Ascending aorta (tissue), 2 donors: ENCODE measurements around the gene HECW1. TPM values are rescaled to one million over a fixed set of nuclear protein-coding genes. Genes with fewer than 3 reads are reported as not detected.

Source experiments
- DNase-seq, 2 donors: peaks; one replicate each; pipeline ENCODE4 v3.0.0-alpha.2; 2019; ENCODE audit warnings: low spot score in 2 of 2
- H3K27ac ChIP-seq, 2 donors: fragments of 200-600 bp; sonication (generic); one replicate each; pipeline ENCODE4 v1.5.1; 2016 to 2017; ENCODE audit warnings: mild to moderate bottlenecking in 1 of 2
- H3K27me3 ChIP-seq: fragments of 200-600 bp; sonication (generic); one replicate; pipeline ENCODE4 v1.5.1; 2017
- H3K36me3 ChIP-seq, 2 donors: fragments of 200-600 bp; sonication (generic); one replicate each; pipeline ENCODE4 v1.5.1; 2016
- H3K4me1 ChIP-seq, 2 donors: fragments of 200-600 bp; sonication (generic); one replicate each; pipeline ENCODE4 v1.5.1; 2016 to 2017; ENCODE audit warnings: mild to moderate bottlenecking in 1 of 2
- H3K4me3 ChIP-seq, 2 donors: fragments of 200-600 bp; sonication (generic); one replicate each; pipeline ENCODE4 v1.5.1; 2016 to 2017; ENCODE audit warnings: mild to moderate bottlenecking in 1 of 2
- H3K9me3 ChIP-seq, 2 donors: fragments of 200-600 bp; sonication (generic); one replicate each; pipeline ENCODE4 v1.5.1; 2016
- CTCF ChIP-seq, 3 experiments: fragments of 200-600 bp in 2 of 3; fragments of 450-650 bp in 1 of 3; sonication (generic) in 2 of 3; IDR thresholded peaks; one replicate each; pipeline ENCODE4 v1.5.1; 2016 to 2019; ENCODE audit warnings: antibody characterized with exemption in 3 of 3, mild to moderate bottlenecking in 1 of 3, moderate library complexity in 1 of 3
- intact Hi-C: fragments of 100-400 bp; cut with DNase I; formaldehyde crosslinking; loops from one replicate; pipeline ENCODE4 v1.15.1; 2023
- total RNA-seq: library from RNA; depleted of rRNA; stranded (reverse); fragments of >200 nt; gene quantifications from one replicate; pipeline ENCODE4 v1.1.0, GENCODE V29; 2016

HECW1 gene
- total RNA-seq, 1 donor from 2014 or later: not detected

DNA sequence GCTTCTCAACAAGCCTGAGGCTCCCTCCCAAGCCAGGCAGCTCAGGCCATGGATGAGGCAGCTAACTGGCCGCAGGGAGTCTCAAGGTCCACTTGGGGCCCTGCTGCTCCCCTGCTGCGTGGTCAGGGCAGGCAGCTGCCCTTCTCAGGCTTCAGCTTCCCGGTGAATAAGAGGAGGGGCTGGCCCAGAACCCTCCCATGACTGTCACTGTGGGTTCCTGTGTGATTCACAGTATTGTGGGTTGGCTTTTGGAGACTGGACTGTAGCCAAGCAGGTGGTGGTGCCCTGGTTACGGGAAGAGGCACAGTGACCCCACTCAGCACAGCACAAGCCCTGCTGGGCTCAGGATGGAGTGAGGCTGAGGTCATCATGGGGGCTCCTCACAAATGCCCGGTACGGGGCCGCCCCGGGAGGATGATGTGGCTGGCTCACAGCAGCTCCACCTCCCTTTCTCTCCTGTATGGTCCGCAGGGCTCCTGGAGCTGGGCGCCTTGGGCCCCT, 189.8 kb downstream of the HECW1 start:
- intact Hi-C loops: no loop called here
- Histone ChIP-seq H3K4me3 (no peak overlapping the region), H3K36me3 (no peaks in the 10 kb centered on the region), H3K27ac (no peak overlapping the region), H3K27me3 (no peaks in the 10 kb centered on the region), H3K9me3 (no peaks in the 10 kb centered on the region), H3K4me1 (no peaks in the 10 kb centered on the region)
- DNase-seq: no peak
- TF ChIP-seq CTCF (IDR thresholded peaks at IDR 0.05): no peak

GRCh38 chr7:43302773-43303460, 190.5 kb downstream of the HECW1 start:
- Histone ChIP-seq H3K4me1 (no peaks in the 10 kb centered on the region), H3K27ac (no peak overlapping the region), H3K27me3 (no peaks in the 10 kb centered on the region), H3K36me3 (no peaks in the 10 kb centered on the region), H3K9me3 (no peaks in the 10 kb centered on the region), H3K4me3 (no peak overlapping the region)
- no peak for DNase-seq
- TF ChIP-seq CTCF (IDR thresholded peaks at IDR 0.05): no peak
- intact Hi-C loops: no loop called here

- no peaks in the 10 kb centered on the region for H3K36me3 ChIP-seq
- H3K4me3 ChIP-seq: no peak overlapping the region
- intact Hi-C loops: no loop called here
- DNase-seq: no peak
- H3K27me3 ChIP-seq: no peaks in the 10 kb centered on the region
- TF ChIP-seq CTCF (IDR thresholded peaks at IDR 0.05): no peak
- H3K4me1 ChIP-seq: no peaks in the 10 kb centered on the region
- H3K27ac ChIP-seq: no peak overlapping the region
- H3K9me3 ChIP-seq: no peaks in the 10 kb centered on the region
These were observed 191.3 kb downstream of the HECW1 start for GRCh38 chr7:43303740-43304241.

DNA sequence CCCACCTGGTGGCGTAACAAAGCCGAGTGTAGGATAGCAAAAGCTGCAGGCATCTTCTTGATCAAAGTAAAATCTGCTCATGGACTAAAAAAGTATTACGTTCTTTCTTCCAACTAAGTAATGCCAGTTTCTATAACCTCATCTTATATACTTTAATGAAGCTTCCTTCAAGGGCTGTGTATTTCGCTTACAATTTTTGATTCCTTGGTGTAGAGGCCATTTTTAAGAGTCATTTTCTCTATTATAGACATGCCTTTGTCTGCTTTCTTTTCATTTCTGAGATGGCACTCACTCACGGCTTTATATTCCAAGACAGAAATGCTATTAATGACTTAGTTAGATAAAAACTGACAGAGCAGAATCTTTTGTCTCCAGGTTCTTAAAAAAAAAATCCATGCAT, 194.0 kb downstream of the HECW1 start:
- no peaks in the 10 kb centered on the region for H3K4me1 ChIP-seq
- H3K27me3 ChIP-seq: no peaks in the 10 kb centered on the region
- no peaks in the 10 kb centered on the region for H3K36me3 ChIP-seq
- no peak overlapping the region for H3K27ac ChIP-seq
- no peak for TF ChIP-seq CTCF (IDR thresholded peaks at IDR 0.05)
- no peak overlapping the region for H3K4me3 ChIP-seq
- intact Hi-C loops: no loop called here
- no peaks in the 10 kb centered on the region for H3K9me3 ChIP-seq
- no peak for DNase-seq

DNA sequence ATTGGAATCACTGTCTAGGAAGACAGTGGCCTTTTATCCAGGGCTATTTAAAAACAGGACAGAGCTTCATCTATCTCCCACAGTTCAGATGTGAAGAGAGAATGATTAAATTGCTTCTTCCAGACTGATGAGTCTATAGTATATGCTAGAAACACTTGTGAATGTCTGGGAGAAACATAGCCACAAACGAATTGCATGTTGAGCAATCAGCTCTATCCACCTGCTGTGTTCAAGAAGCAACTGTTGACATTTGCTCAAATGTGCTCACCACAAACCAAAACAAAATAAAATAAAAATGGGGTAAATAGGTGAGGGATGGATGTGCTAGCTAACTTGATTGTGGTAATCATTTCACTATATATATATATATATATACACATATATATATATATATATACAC, 195.1 kb downstream of the HECW1 start:
- intact Hi-C loops: no loop called here
- Histone ChIP-seq H3K27ac (no peak overlapping the region), H3K4me3 (no peak overlapping the region), H3K4me1 (no peaks in the 10 kb centered on the region), H3K36me3 (no peaks in the 10 kb centered on the region), H3K27me3 (no peaks in the 10 kb centered on the region), H3K9me3 (no peaks in the 10 kb centered on the region)
- DNase-seq: no peak
- no peak for TF ChIP-seq CTCF (IDR thresholded peaks at IDR 0.05)
